Endothelial cell of umbilical vein (primary cell): ENCODE measurements around the gene LENG9. TPM values are rescaled to one million over a fixed set of nuclear protein-coding genes. Genes with fewer than 3 reads are reported as not detected.

ENCODE experiments used
- BruUV-seq: library from RNA; stranded (reverse); fragments of 400-500 nt; replicated peaks from 2 replicates; lab custom pipeline; 2021; lab: Mats Ljungman, UMichigan
- CTCF ChIA-PET: fragments of 300-600, 350-600 bp; sonication (Branson Sonifier 250); formaldehyde crosslinking; loops from one replicate; lab custom pipeline; 2021; ENCODE audit warnings: antibody characterized with exemption, inconsistent platforms; lab: Charles Lee
- POLR2A ChIA-PET: fragments of 300-600, 350-600 bp; sonication (Branson Sonifier 250); formaldehyde crosslinking; loops from one replicate; lab custom pipeline; 2021; ENCODE audit warnings: antibody characterized with exemption, inconsistent platforms; lab: Charles Lee
- DNase-seq: peaks from one replicate; pipeline ENCODE4 v3.0.0-alpha.2; 2011; ENCODE audit warnings: low read depth, low spot score
- FAIRE-seq: peaks from 2 replicates; lab custom pipeline; 2011; peaks lifted over from hg19 to GRCh38; lab: Jason Lieb, UNC
- H2AFZ ChIP-seq: 2 replicates; pipeline ENCODE4 v1.6.0; 2012; ENCODE audit warnings: low read depth, low read length, control low read depth, inconsistent platforms
- H3K27ac ChIP-seq: 2 replicates; pipeline ENCODE4 v1.5.1; 2011; ENCODE audit warnings: low read depth, mild to moderate bottlenecking, control low read depth, low read length, moderate library complexity; ENCODE audit not compliant: insufficient read depth
- H3K27me3 ChIP-seq, 2 experiments: 2 replicates each; pipeline versions ENCODE4 v1.6.0 to v1.6.1; 2011; ENCODE audit warnings: low read length in 2 of 2, mixed read lengths in 1 of 2; ENCODE audit not compliant: control insufficient read depth in 2 of 2, insufficient read depth in 2 of 2
- H3K36me3 ChIP-seq, 2 experiments: 2 replicates in 1 of 2; 3 replicates in 1 of 2; pipeline ENCODE4 v1.5.1; 2011; ENCODE audit warnings: low read length in 2 of 2, mild to moderate bottlenecking in 1 of 2, moderate library complexity in 1 of 2; ENCODE audit not compliant: control insufficient read depth in 2 of 2, insufficient read depth in 2 of 2; ENCODE audit errors: extremely low read depth in 1 of 2
- H3K4me1 ChIP-seq: 3 replicates; pipeline ENCODE4 v1.5.1; 2011; ENCODE audit warnings: mild to moderate bottlenecking, low read length; ENCODE audit not compliant: control insufficient read depth, insufficient read depth; ENCODE audit errors: extremely low read depth
- H3K4me2 ChIP-seq: 2 replicates; pipeline ENCODE4 v1.6.1; 2011; ENCODE audit warnings: low read length, control low read depth, mixed read lengths; ENCODE audit not compliant: insufficient read depth
- H3K4me3 ChIP-seq, 3 experiments: fragments of 200-600 bp in 1 of 3; sonication (generic), shearing (Covaris generic) in 1 of 3; replicated peaks in 1 of 3; 2 replicates each; pipeline ENCODE4 v1.5.1; 2011 to 2016; ENCODE audit warnings: control low read depth in 3 of 3, low read length in 3 of 3, mild to moderate bottlenecking in 2 of 3, inconsistent platforms in 1 of 3, low read depth in 1 of 3, moderate library complexity in 1 of 3; ENCODE audit not compliant: insufficient read depth in 1 of 3
- H3K79me2 ChIP-seq: 2 replicates; pipeline ENCODE4 v1.6.0; 2012; ENCODE audit warnings: low read length, inconsistent platforms; ENCODE audit not compliant: control insufficient read depth, insufficient read depth
- H3K9ac ChIP-seq: replicated peaks from 2 replicates; pipeline ENCODE3; 2011; ENCODE audit warnings: low read length, control low read depth; ENCODE audit not compliant: insufficient read depth; ENCODE audit errors: extremely low read depth
- H3K9me1 ChIP-seq: replicated peaks from 3 replicates; pipeline ENCODE4 v1.6.0; 2011; ENCODE audit warnings: mild to moderate bottlenecking, low read length; ENCODE audit not compliant: control insufficient read depth, insufficient read depth; ENCODE audit errors: extremely low read depth
- H3K9me3 ChIP-seq: replicated peaks from 2 replicates; pipeline ENCODE4 v1.5.1; 2012; ENCODE audit warnings: low read length, inconsistent platforms; ENCODE audit not compliant: control insufficient read depth, insufficient read depth
- H4K20me1 ChIP-seq: replicated peaks from 2 replicates; pipeline ENCODE3; 2011; ENCODE audit warnings: mild to moderate bottlenecking, low read length; ENCODE audit not compliant: control insufficient read depth, insufficient read depth; ENCODE audit errors: extremely low read depth
- CTCF ChIP-seq, 2 donors: IDR thresholded peaks; 1 replicate in 1 of 2; 2 replicates in 1 of 2; pipeline ENCODE4 v1.5.1; 2011; ENCODE audit warnings: low read length in 2 of 2, mild to moderate bottlenecking in 2 of 2, moderate library complexity in 2 of 2, control low read depth in 1 of 2, inconsistent platforms in 1 of 2, low read depth in 1 of 2; ENCODE audit not compliant: insufficient read depth in 1 of 2; ENCODE audit errors: extremely low read depth in 1 of 2
- EZH2 ChIP-seq: IDR thresholded peaks from 2 replicates; pipeline ENCODE4 v1.6.1; 2012; ENCODE audit warnings: borderline replicate concordance, low read depth, mild to moderate bottlenecking, moderate library complexity, low read length, inconsistent platforms; ENCODE audit not compliant: severe bottlenecking
- MYC ChIP-seq: IDR thresholded peaks from one replicate; pipeline ENCODE4 v1.6.1; 2011; ENCODE audit warnings: mild to moderate bottlenecking, low read depth, low read length
- POLR2AphosphoS5 ChIP-seq: IDR thresholded peaks from 2 replicates; pipeline ENCODE4 v1.6.1; 2012; ENCODE audit warnings: low read depth, mild to moderate bottlenecking, control low read depth, low read length, moderate library complexity; ENCODE audit not compliant: insufficient read depth
- dilution Hi-C: fragments of 300-500 bp; cut with MboI; formaldehyde crosslinking; loops from one replicate; pipeline ENCODE4 v1.15.0; 2019; ENCODE audit warnings: low sequenced_read_pairs; ENCODE audit not compliant: extremely low pct_ligation_motif_present
- intact Hi-C: fragments of 100-400 bp; cut with micrococcal nuclease; formaldehyde crosslinking; loops from one replicate; pipeline ENCODE4 v1.10.0; 2022
- polyA plus RNA-seq, 4 experiments: library from polyadenylated mRNA; depleted of rRNA in 3 of 4; stranded (reverse) in 3 of 4; unstranded in 1 of 4; fragments of >200 nt; gene quantifications; 2 replicates each; pipeline versions ENCODE4 v1.2.1 to v1.2.3, GENCODE V29; 2011 to 2012; ENCODE audit warnings: missing spikeins in 1 of 4
- total RNA-seq: library from RNA; stranded (reverse); gene quantifications from 2 replicates; pipeline ENCODE4 v1.2.3, GENCODE V29; 2021

LENG9 gene
- total and polyA plus RNA-seq, 2 donors (not counting 3 experiments of a cell fraction or from before 2014, with no cell fraction given): 0.97 to 2.8 TPM

GRCh38 chr19:54415901-54416673, 47.5 kb downstream of the LENG9 start:
- no peak overlapping the region for H2AFZ ChIP-seq
- no peak overlapping the region for H3K4me3 ChIP-seq
- DNase-seq: no peak
- ChIA-PET CTCF (no interaction called here), POLR2A (no interaction called here)
- no peaks in the 10 kb centered on the region for H3K79me2 ChIP-seq
- no peak for FAIRE-seq
- no peak overlapping the region for H3K4me2 ChIP-seq
- BruUV-seq: no TSS peak
- H3K27ac ChIP-seq: no peak overlapping the region
- H3K9me3 ChIP-seq: no peaks in the 10 kb centered on the region
- TF ChIP-seq EZH2: peak; percentile 78
- TF ChIP-seq MYC: no peak
- TF ChIP-seq POLR2AphosphoS5: no peak
- H3K4me1 ChIP-seq: no peaks in the 10 kb centered on the region
- no peak overlapping the region for H3K9ac ChIP-seq
- intact Hi-C loops (no loop called here), dilution Hi-C loops (no loop called here)
- H3K27me3 ChIP-seq: peaks cover 32 to 40% of the 10 kb centered on the region in 2 experiments
- H3K36me3 ChIP-seq: no peaks in the 10 kb centered on the region
- no peaks in the 10 kb centered on the region for H4K20me1 ChIP-seq
- no peaks in the 10 kb centered on the region for H3K9me1 ChIP-seq

GRCh38 chr19:54415208-54415900, 48.2 kb downstream of the LENG9 start, which contains the start of gene TTYH1:
Gene TTYH1 (plus strand): TSS chr19:54415464. CDS start chr19:54415553, 89 bp downstream.
- Histone ChIP-seq H3K4me1 (no peaks in the 10 kb centered on the region), H3K27ac (no peak within 1 kb of the TSS), H3K79me2 (no peaks in the 10 kb centered on the region), H3K4me3 (no peak within 1 kb of the TSS), H3K9me3 (no peaks in the 10 kb centered on the region), H3K27me3 (peaks cover 32 to 35% of the 10 kb centered on the region in 2 experiments), H3K36me3 (no peaks in the 10 kb centered on the region), H3K4me2 (no peak within 1 kb of the TSS), H4K20me1 (no peaks in the 10 kb centered on the region), H3K9ac (no peak within 1 kb of the TSS), H3K9me1 (no peaks in the 10 kb centered on the region), H2AFZ (no peak within 1 kb of the TSS)
- ChIA-PET POLR2A (no interaction called here), CTCF (no interaction called here)
- FAIRE-seq: no peak
- no TSS peak for BruUV-seq
- intact Hi-C loops (no loop called here), dilution Hi-C loops (no loop called here)
- TF ChIP-seq POLR2AphosphoS5 (no peak), CTCF (IDR thresholded peaks at IDR 0.05; ENCODE audit: extremely low read depth in 1 of 2, insufficient read depth in 1 of 2, low read depth in 1 of 2, low read length in 2 of 2) (peak; percentile 10 to 25)
- no peak for DNase-seq
